ENCODE measurements around the gene EGLN3. TPM values are rescaled to one million over a fixed set of nuclear protein-coding genes. Genes with fewer than 3 reads are reported as not detected.

The EGLN3 gene
- total and polyA plus RNA-seq, 9 donors = 43.6 to 77.4 (median 61.5) TPM

GRCh38 chr14:33916663-33917565 lies 34.0 kb downstream of the EGLN3 start:
- peak; percentile 75 for DNase-seq
- 60% methylated on average over 1 of the region's 5 CpGs for WGBS (ENCODE audit: insufficient coverage)

GRCh38 chr14:33915682-33916081 lies 35.2 kb downstream of the EGLN3 start:
- H3K9me3 ChIP-seq (replicated peaks; ENCODE audit: control insufficient read depth, low read depth, low read length) = no peaks in the 10 kb centered on the region
- no peak for DNase-seq
- 60% methylated on average over 1 of the region's 7 CpGs for WGBS (ENCODE audit: insufficient coverage)
- H3K4me3 ChIP-seq (ENCODE audit: low read length) = no peak overlapping the region
- H3K27me3 ChIP-seq (ENCODE audit: control insufficient read depth, insufficient read depth, low read length) = no peaks in the 10 kb centered on the region
- no peaks in the 10 kb centered on the region for H3K36me3 ChIP-seq (ENCODE audit: control insufficient read depth, insufficient read depth, low read length)
- peak overlapping the region; percentile 82 for H3K27ac ChIP-seq (ENCODE audit: low read length)
- H3K4me1 ChIP-seq (ENCODE audit: control insufficient read depth, insufficient read depth, low read length) = peaks cover 41% of the 10 kb centered on the region

More at GRCh38 chr14:33916663-33917565, 34.0 kb downstream of the EGLN3 start:
- H3K4me1 ChIP-seq (ENCODE audit: control insufficient read depth, insufficient read depth, low read length) = peaks cover 44% of the 10 kb centered on the region
- H3K27me3 ChIP-seq (ENCODE audit: control insufficient read depth, insufficient read depth, low read length) = no peaks in the 10 kb centered on the region
- peak overlapping the region; percentile 82 for H3K27ac ChIP-seq (ENCODE audit: low read length)
- peaks cover 3% of the 10 kb centered on the region for H3K36me3 ChIP-seq (ENCODE audit: control insufficient read depth, insufficient read depth, low read length)
- H3K9me3 ChIP-seq (replicated peaks; ENCODE audit: control insufficient read depth, low read depth, low read length) = no peaks in the 10 kb centered on the region
- no peak overlapping the region for H3K4me3 ChIP-seq (ENCODE audit: low read length)

GRCh38 chr14:33914676-33915516 lies 36.0 kb downstream of the EGLN3 start:
- no peaks in the 10 kb centered on the region for H3K36me3 ChIP-seq (ENCODE audit: control insufficient read depth, insufficient read depth, low read length)
- peak; percentile 39 for DNase-seq
- H3K27ac ChIP-seq (ENCODE audit: low read length) = peak overlapping the region; percentile 37
- no peak overlapping the region for H3K4me3 ChIP-seq (ENCODE audit: low read length)
- no peaks in the 10 kb centered on the region for H3K27me3 ChIP-seq (ENCODE audit: control insufficient read depth, insufficient read depth, low read length)
- H3K4me1 ChIP-seq (ENCODE audit: control insufficient read depth, insufficient read depth, low read length) = peaks cover 41% of the 10 kb centered on the region
- H3K9me3 ChIP-seq (replicated peaks; ENCODE audit: control insufficient read depth, low read depth, low read length) = no peaks in the 10 kb centered on the region
- WGBS (ENCODE audit: insufficient coverage) = 63% methylated on average over 3 of the region's 5 CpGs

- Histone ChIP-seq H3K27ac (ENCODE audit: low read length) (no peak overlapping the region), H3K36me3 (ENCODE audit: control insufficient read depth, insufficient read depth, low read length) (no peaks in the 10 kb centered on the region), H3K4me3 (ENCODE audit: low read length) (no peak overlapping the region), H3K9me3 (replicated peaks; ENCODE audit: control insufficient read depth, low read depth, low read length) (no peaks in the 10 kb centered on the region), H3K4me1 (ENCODE audit: control insufficient read depth, insufficient read depth, low read length) (peaks cover 21% of the 10 kb centered on the region), H3K27me3 (ENCODE audit: control insufficient read depth, insufficient read depth, low read length) (no peaks in the 10 kb centered on the region)
- 86% methylated on average over 3 of the region's 6 CpGs for WGBS (ENCODE audit: insufficient coverage)
- no peak for DNase-seq
These were observed 39.8 kb downstream of the EGLN3 start for GRCh38 chr14:33911046-33911445.

- Histone ChIP-seq H3K27ac (ENCODE audit: low read length) (no peak overlapping the region), H3K4me1 (ENCODE audit: control insufficient read depth, insufficient read depth, low read length) (peaks cover 15% of the 10 kb centered on the region), H3K4me3 (ENCODE audit: low read length) (no peak overlapping the region), H3K36me3 (ENCODE audit: control insufficient read depth, insufficient read depth, low read length) (no peaks in the 10 kb centered on the region), H3K9me3 (replicated peaks; ENCODE audit: control insufficient read depth, low read depth, low read length) (no peaks in the 10 kb centered on the region), H3K27me3 (ENCODE audit: control insufficient read depth, insufficient read depth, low read length) (no peaks in the 10 kb centered on the region)
- 88% methylated on average over 3 of the region's 8 CpGs for WGBS (ENCODE audit: insufficient coverage)
- DNase-seq = no peak
These were observed 40.4 kb downstream of the EGLN3 start for GRCh38 chr14:33910435-33910834.

- Histone ChIP-seq H3K36me3 (ENCODE audit: control insufficient read depth, insufficient read depth, low read length) (no peaks in the 10 kb centered on the region), H3K27ac (ENCODE audit: low read length) (no peak overlapping the region), H3K4me3 (ENCODE audit: low read length) (no peak overlapping the region), H3K27me3 (ENCODE audit: control insufficient read depth, insufficient read depth, low read length) (no peaks in the 10 kb centered on the region), H3K9me3 (replicated peaks; ENCODE audit: control insufficient read depth, low read depth, low read length) (no peaks in the 10 kb centered on the region), H3K4me1 (ENCODE audit: control insufficient read depth, insufficient read depth, low read length) (peaks cover 7% of the 10 kb centered on the region)
- no peak for DNase-seq
- WGBS (ENCODE audit: insufficient coverage) = 75% methylated on average over 2 of the region's 6 CpGs
These were observed 41.3 kb downstream of the EGLN3 start for GRCh38 chr14:33909380-33910084.

GRCh38 chr14:33908540-33909223 lies 42.2 kb downstream of the EGLN3 start:
- no peak overlapping the region for H3K27ac ChIP-seq (ENCODE audit: low read length)
- no peak overlapping the region for H3K4me3 ChIP-seq (ENCODE audit: low read length)
- WGBS (ENCODE audit: insufficient coverage) = 84% methylated on average over 9 of the region's 13 CpGs
- peaks cover 4% of the 10 kb centered on the region for H3K4me1 ChIP-seq (ENCODE audit: control insufficient read depth, insufficient read depth, low read length)
- no peak for DNase-seq
- H3K9me3 ChIP-seq (replicated peaks; ENCODE audit: control insufficient read depth, low read depth, low read length) = no peaks in the 10 kb centered on the region
- no peaks in the 10 kb centered on the region for H3K36me3 ChIP-seq (ENCODE audit: control insufficient read depth, insufficient read depth, low read length)
- H3K27me3 ChIP-seq (ENCODE audit: control insufficient read depth, insufficient read depth, low read length) = no peaks in the 10 kb centered on the region

GRCh38 chr14:33906968-33907367 lies 43.9 kb downstream of the EGLN3 start:
- Histone ChIP-seq H3K36me3 (ENCODE audit: control insufficient read depth, insufficient read depth, low read length) (no peaks in the 10 kb centered on the region), H3K27ac (ENCODE audit: low read length) (no peak overlapping the region), H3K4me3 (ENCODE audit: low read length) (no peak overlapping the region), H3K27me3 (ENCODE audit: control insufficient read depth, insufficient read depth, low read length) (no peaks in the 10 kb centered on the region), H3K4me1 (ENCODE audit: control insufficient read depth, insufficient read depth, low read length) (peaks cover 4% of the 10 kb centered on the region), H3K9me3 (replicated peaks; ENCODE audit: control insufficient read depth, low read depth, low read length) (no peaks in the 10 kb centered on the region)
- no CpG with 5 or more reads among the region's 2 CpGs for WGBS (ENCODE audit: insufficient coverage)
- DNase-seq = no peak

GRCh38 chr14:33904609-33905008 lies 46.3 kb downstream of the EGLN3 start:
- Histone ChIP-seq H3K27me3 (ENCODE audit: control insufficient read depth, insufficient read depth, low read length) (no peaks in the 10 kb centered on the region), H3K9me3 (replicated peaks; ENCODE audit: control insufficient read depth, low read depth, low read length) (no peaks in the 10 kb centered on the region), H3K27ac (ENCODE audit: low read length) (no peak overlapping the region), H3K4me3 (ENCODE audit: low read length) (no peak overlapping the region), H3K36me3 (ENCODE audit: control insufficient read depth, insufficient read depth, low read length) (no peaks in the 10 kb centered on the region), H3K4me1 (ENCODE audit: control insufficient read depth, insufficient read depth, low read length) (peaks cover under 1% of the 10 kb centered on the region)
- DNase-seq = no peak
- WGBS (ENCODE audit: insufficient coverage) = 80% methylated on average over 2 of the region's 5 CpGs

All from muscle of leg (tissue), 11 donors.